OCI-LY1 (cell line): ENCODE results near the gene LRRFIP2.

ENCODE experiments used
- H2AFZ ChIP-seq: fragments of 200-600 bp; sonication (generic), shearing (Covaris generic); 2 replicates; pipeline ENCODE4 v1.6.0; 2014; ENCODE audit warnings: antibody characterized with exemption, mild to moderate bottlenecking, low read length
- H3F3A ChIP-seq: fragments of 200-600 bp; sonication (generic), shearing (Covaris generic); 2 replicates; pipeline ENCODE4 v1.6.0; 2014; ENCODE audit warnings: mild to moderate bottlenecking, antibody characterized with exemption, low read length, moderate library complexity; ENCODE audit not compliant: insufficient read depth
- H3K27ac ChIP-seq: fragments of 200-600 bp; sonication (generic); 2 replicates; pipeline ENCODE4 v1.5.1; 2014; ENCODE audit warnings: low read length, mixed run types, mild to moderate bottlenecking, low read depth; ENCODE audit not compliant: poor library complexity, severe bottlenecking
- H3K27me3 ChIP-seq: fragments of 200-600 bp; sonication (generic); 2 replicates; pipeline ENCODE4 v1.6.0; 2014; ENCODE audit warnings: antibody characterized with exemption, mild to moderate bottlenecking, low read length, moderate library complexity; ENCODE audit not compliant: insufficient read depth
- H3K36me3 ChIP-seq: fragments of 200-600 bp; sonication (generic); 2 replicates; pipeline ENCODE4 v1.6.1; 2014; ENCODE audit warnings: mild to moderate bottlenecking, antibody characterized with exemption, low read length, moderate library complexity, mixed read lengths; ENCODE audit not compliant: insufficient read depth
- H3K4me1 ChIP-seq: fragments of 200-600 bp; sonication (generic); 2 replicates; pipeline ENCODE4 v1.5.1; 2014; ENCODE audit warnings: mild to moderate bottlenecking, low read length, moderate library complexity; ENCODE audit not compliant: insufficient read depth, severe bottlenecking
- H3K4me2 ChIP-seq: fragments of 200-600 bp; sonication (generic), shearing (Covaris generic); 2 replicates; pipeline ENCODE4 v1.6.1; 2014; ENCODE audit warnings: low read length
- H3K4me3 ChIP-seq: fragments of 200-600 bp; sonication (generic); 2 replicates; pipeline ENCODE4 v1.5.1; 2014; ENCODE audit warnings: low read length, low read depth, mild to moderate bottlenecking, mixed read lengths; ENCODE audit not compliant: poor library complexity, severe bottlenecking
- H3K79me2 ChIP-seq: fragments of 200-600 bp; shearing (Covaris generic); 2 replicates; pipeline ENCODE4 v1.6.1; 2016; ENCODE audit warnings: mixed run types, low read length, mixed read lengths; ENCODE audit not compliant: insufficient read depth
- H3K9ac ChIP-seq: fragments of 200-600 bp; sonication (generic), shearing (Covaris generic); 2 replicates; pipeline ENCODE4 v1.6.1; 2014; ENCODE audit warnings: mild to moderate bottlenecking, low read length, mixed read lengths
- H3K9me2 ChIP-seq: fragments of 200-600 bp; sonication (generic), shearing (Covaris generic); 2 replicates; pipeline ENCODE4 v1.6.1; 2014; ENCODE audit warnings: low read depth, mild to moderate bottlenecking, low read length, mixed read lengths
- H3K9me3 ChIP-seq: fragments of 200-600 bp; shearing (Covaris generic); 2 replicates; pipeline ENCODE4 v1.6.1; 2014; ENCODE audit warnings: low read length, mixed read lengths
- H4K20me1 ChIP-seq: fragments of 200-600 bp; sonication (generic), shearing (Covaris generic); 2 replicates; pipeline ENCODE4 v1.6.0; 2016; ENCODE audit warnings: mild to moderate bottlenecking, low read length; ENCODE audit not compliant: insufficient read depth
- EZH2 ChIP-seq: fragments of 200-600 bp; sonication (generic), shearing (Covaris generic); IDR thresholded peaks from 2 replicates; pipeline ENCODE4 v1.8.0; 2017; ENCODE audit warnings: borderline replicate concordance, mixed run types, mild to moderate bottlenecking, antibody characterized with exemption, low read length, moderate library complexity, mixed read lengths
- TF ChIP-seq, protein P1 (sequence below): fragments of 200-600 bp; sonication (generic), shearing (Covaris generic); IDR thresholded peaks from 2 replicates; pipeline ENCODE4 v1.5.1; 2017; ENCODE audit warnings: mild to moderate bottlenecking, antibody characterized with exemption, low read length, moderate library complexity, mixed read lengths

LRRFIP2 gene

DNA sequence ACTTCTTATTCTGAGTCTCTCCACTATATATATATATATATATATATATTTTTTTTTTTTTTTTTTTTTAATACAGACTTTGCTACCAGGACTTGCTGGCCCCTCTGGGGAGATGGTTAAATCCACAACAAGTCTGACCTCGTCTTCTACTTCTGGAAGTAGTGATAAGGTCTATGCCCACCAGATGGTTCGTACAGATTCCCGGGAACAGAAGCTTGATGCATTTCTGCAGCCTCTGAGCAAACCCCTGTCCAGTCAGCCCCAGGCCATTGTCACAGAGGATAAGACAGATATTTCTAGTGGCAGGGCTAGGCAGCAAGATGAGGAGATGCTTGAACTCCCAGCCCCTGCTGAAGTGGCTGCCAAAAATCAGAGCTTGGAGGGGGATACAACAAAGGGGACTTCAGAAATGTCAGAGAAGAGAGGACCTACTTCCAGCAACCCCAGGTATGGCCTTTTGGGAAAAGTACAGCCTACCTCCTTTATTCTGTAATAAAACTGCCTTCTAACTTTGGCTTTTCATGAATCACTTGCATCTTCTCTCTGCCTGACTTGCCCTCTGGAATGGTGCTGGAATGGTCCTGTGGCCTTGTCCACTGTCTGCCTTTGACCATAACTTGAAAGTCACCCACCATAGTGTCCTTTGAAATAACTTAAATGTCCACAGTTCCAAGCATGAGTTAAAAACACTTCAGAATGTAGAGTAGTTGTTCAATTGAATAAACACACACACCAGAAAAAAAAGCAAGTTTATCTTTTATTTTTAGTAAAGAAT, 148.6 kb downstream of the LRRFIP2 start:
- Histone ChIP-seq H3K36me3 (peaks cover 91% of the 10 kb centered on the region), H3K27me3 (no peaks in the 10 kb centered on the region), H3F3A (no peaks in the 10 kb centered on the region), H3K4me1 (no peaks in the 10 kb centered on the region), H3K9ac (no peak overlapping the region), H3K9me3 (no peaks in the 10 kb centered on the region), H3K27ac (no peak overlapping the region), H3K4me3 (no peak overlapping the region), H4K20me1 (no peaks in the 10 kb centered on the region), H3K9me2 (no peaks in the 10 kb centered on the region), H3K79me2 (no peaks in the 10 kb centered on the region), H2AFZ (no peak overlapping the region), H3K4me2 (no peak overlapping the region)
- TF ChIP-seq EZH2, result no peak
- TF ChIP-seq, protein P1, sequence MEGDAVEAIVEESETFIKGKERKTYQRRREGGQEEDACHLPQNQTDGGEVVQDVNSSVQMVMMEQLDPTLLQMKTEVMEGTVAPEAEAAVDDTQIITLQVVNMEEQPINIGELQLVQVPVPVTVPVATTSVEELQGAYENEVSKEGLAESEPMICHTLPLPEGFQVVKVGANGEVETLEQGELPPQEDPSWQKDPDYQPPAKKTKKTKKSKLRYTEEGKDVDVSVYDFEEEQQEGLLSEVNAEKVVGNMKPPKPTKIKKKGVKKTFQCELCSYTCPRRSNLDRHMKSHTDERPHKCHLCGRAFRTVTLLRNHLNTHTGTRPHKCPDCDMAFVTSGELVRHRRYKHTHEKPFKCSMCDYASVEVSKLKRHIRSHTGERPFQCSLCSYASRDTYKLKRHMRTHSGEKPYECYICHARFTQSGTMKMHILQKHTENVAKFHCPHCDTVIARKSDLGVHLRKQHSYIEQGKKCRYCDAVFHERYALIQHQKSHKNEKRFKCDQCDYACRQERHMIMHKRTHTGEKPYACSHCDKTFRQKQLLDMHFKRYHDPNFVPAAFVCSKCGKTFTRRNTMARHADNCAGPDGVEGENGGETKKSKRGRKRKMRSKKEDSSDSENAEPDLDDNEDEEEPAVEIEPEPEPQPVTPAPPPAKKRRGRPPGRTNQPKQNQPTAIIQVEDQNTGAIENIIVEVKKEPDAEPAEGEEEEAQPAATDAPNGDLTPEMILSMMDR, result no peak

DNA sequence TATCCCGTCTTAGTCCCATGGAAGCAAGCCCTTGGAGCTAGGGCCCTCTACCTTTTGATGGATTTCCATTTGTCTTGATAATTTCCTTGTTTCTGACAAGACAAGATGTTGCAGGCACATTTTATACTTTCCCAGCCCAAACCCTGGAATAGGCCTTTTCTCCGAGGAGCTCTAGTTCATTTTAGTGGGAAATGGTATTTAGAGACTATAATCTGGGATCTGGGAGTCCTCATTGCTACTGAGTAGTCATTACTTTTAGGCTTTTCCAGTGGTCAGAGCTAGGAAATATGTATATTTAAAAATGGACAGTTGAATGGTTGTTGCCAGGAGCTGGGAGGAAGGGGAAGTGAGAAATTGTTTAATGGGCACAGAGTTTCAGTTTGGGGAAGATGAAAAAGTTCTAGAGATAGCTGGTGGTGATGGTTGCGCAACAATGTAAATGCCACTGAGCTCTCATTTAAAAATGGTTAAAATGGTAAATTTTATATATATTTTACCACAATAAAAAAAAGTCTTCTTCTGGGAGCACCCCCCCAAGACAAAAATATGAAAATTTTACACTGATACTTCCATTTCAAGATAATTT, 149.5 kb downstream of the LRRFIP2 start:
- Histone ChIP-seq H3F3A (no peaks in the 10 kb centered on the region), H3K4me3 (no peak overlapping the region), H3K9me2 (no peaks in the 10 kb centered on the region), H3K79me2 (no peaks in the 10 kb centered on the region), H2AFZ (no peak overlapping the region), H3K4me2 (no peak overlapping the region), H3K27me3 (no peaks in the 10 kb centered on the region), H3K9me3 (no peaks in the 10 kb centered on the region), H3K36me3 (peaks cover 91% of the 10 kb centered on the region), H3K27ac (no peak overlapping the region), H4K20me1 (no peaks in the 10 kb centered on the region), H3K4me1 (no peaks in the 10 kb centered on the region), H3K9ac (no peak overlapping the region)
- no peak for TF ChIP-seq EZH2
- TF ChIP-seq, protein P1, result no peak

DNA sequence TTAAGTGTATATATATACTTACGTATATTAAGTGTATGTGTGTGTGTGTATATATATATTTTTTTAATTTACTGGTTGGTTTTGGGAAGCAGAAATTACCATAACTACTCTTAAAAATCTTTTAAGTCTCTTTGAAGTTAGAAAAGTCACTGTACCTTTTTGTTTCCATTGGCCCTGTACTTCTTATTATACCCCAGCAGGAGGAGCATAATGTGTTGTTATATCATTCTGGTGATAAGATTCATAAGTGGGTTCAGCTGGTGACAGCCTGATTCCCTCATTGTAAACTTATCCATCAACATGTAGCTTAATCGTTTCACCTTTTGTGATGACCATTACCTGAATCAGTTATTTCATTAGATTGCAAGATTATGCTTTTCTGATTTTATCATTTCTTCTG, 150.3 kb downstream of the LRRFIP2 start:
- Histone ChIP-seq H2AFZ (no peak overlapping the region), H3K4me1 (no peaks in the 10 kb centered on the region), H3F3A (no peaks in the 10 kb centered on the region), H4K20me1 (no peaks in the 10 kb centered on the region), H3K27me3 (no peaks in the 10 kb centered on the region), H3K9me2 (no peaks in the 10 kb centered on the region), H3K4me2 (no peak overlapping the region), H3K9ac (no peak overlapping the region), H3K36me3 (peaks cover 91% of the 10 kb centered on the region), H3K79me2 (no peaks in the 10 kb centered on the region), H3K27ac (no peak overlapping the region), H3K9me3 (no peaks in the 10 kb centered on the region), H3K4me3 (no peak overlapping the region)
- TF ChIP-seq, protein P1, result peak; percentile 35; the same call in 1 of the 2 replicates
- TF ChIP-seq EZH2, result no peak
